Measurements from ENCODE around the gene PGS1. TPM values are rescaled to one million over a fixed set of nuclear protein-coding genes. Genes with fewer than 3 reads are reported as not detected.

PGS1 gene
- polyA plus RNA-seq, 3 donors, result 26.0 to 87.1 (median 28.0) TPM

- Mint-ChIP-seq H3K27ac (peak overlapping the region; percentile 15 to 83 (median 43)), H3K27me3 (ENCODE audit: low read depth in 3 of 3) (peaks cover 0 to 2% (median 0%) of the 10 kb centered on the region in 3 donors), H3K9me3 (peaks cover 0 to 2% (median 0%) of the 10 kb centered on the region in 7 donors), H3K4me3 (no peak overlapping the region), H3K36me3 (peaks cover 88 to 95% of the 10 kb centered on the region in 2 donors), H3K4me1 (peaks cover 17% of the 10 kb centered on the region)
- Histone ChIP-seq H3K79me2 (ENCODE audit: insufficient read depth, low read length) (peaks cover 68% of the 10 kb centered on the region), H3K4me1 (ENCODE audit: control insufficient read depth in 1 of 2, insufficient read depth in 2 of 2, low read length in 2 of 2) (peaks cover 4 to 6% of the 10 kb centered on the region in 2 donors), H3K36me3 (replicated peaks in 1 of 2; ENCODE audit: control insufficient read depth in 1 of 2, insufficient read depth in 2 of 2, low read length in 2 of 2) (peaks cover 91 to 99% of the 10 kb centered on the region in 2 donors), H3K27me3 (ENCODE audit: control insufficient read depth in 2 of 2, insufficient read depth in 2 of 2, low read length in 2 of 2) (no peaks in the 10 kb centered on the region), H3K9me3 (replicated peaks in 1 of 2; ENCODE audit: control insufficient read depth in 1 of 2, insufficient read depth in 1 of 2, low read length in 2 of 2) (no peaks in the 10 kb centered on the region), H3K4me3 (replicated peaks in 1 of 3; ENCODE audit: low read depth in 2 of 3, low read length in 3 of 3) (no peak overlapping the region), H4K20me1 (ENCODE audit: insufficient read depth, low read length) (peaks cover 89% of the 10 kb centered on the region), H2AFZ (ENCODE audit: insufficient read depth, low read depth, low read length, poor library complexity, severe bottlenecking) (no peak overlapping the region), H3K27ac (ENCODE audit: low read depth in 1 of 2, low read length in 2 of 2) (peak overlapping the region in 1 of 2 donors; percentile 61), H3K9ac (ENCODE audit: insufficient read depth, low read length, poor library complexity, severe bottlenecking) (no peak overlapping the region), H3K4me2 (replicated peaks; ENCODE audit: extremely low read depth, low read length, poor library complexity, severe bottlenecking) (no peak overlapping the region)
- TF ChIP-seq CTCF (IDR thresholded peaks at IDR 0.05), result no peak
- no peak for DNase-seq
- WGBS (ENCODE audit: insufficient coverage), result 78% methylated on average over 4 of the region's 8 CpGs
- intact Hi-C loops (cut with micrococcal nuclease), result no loop called here
Measured at GRCh38 chr17:78401891-78402290, 23.4 kb downstream of the PGS1 start.

- Mint-ChIP-seq H3K36me3 (peaks cover 90 to 95% of the 10 kb centered on the region in 2 donors), H3K9me3 (peaks cover 0 to 2% (median 0%) of the 10 kb centered on the region in 7 donors), H3K4me3 (no peak overlapping the region), H3K27ac (peak overlapping the region in 4 of 7 donors; percentile 23 to 80 (median 62)), H3K27me3 (ENCODE audit: low read depth in 3 of 3) (peaks cover 0 to 2% (median 0%) of the 10 kb centered on the region in 3 donors), H3K4me1 (peaks cover 28% of the 10 kb centered on the region)
- H3K9me3 ChIP-seq (replicated peaks in 1 of 2; ENCODE audit: control insufficient read depth in 1 of 2, insufficient read depth in 1 of 2, low read length in 2 of 2), result no peaks in the 10 kb centered on the region
- peaks cover 90 to 99% of the 10 kb centered on the region in 2 donors for H3K36me3 ChIP-seq (replicated peaks in 1 of 2; ENCODE audit: control insufficient read depth in 1 of 2, insufficient read depth in 2 of 2, low read length in 2 of 2)
- no peak overlapping the region for H3K4me2 ChIP-seq (replicated peaks; ENCODE audit: extremely low read depth, low read length, poor library complexity, severe bottlenecking)
- no peaks in the 10 kb centered on the region for H3K27me3 ChIP-seq (ENCODE audit: control insufficient read depth in 2 of 2, insufficient read depth in 2 of 2, low read length in 2 of 2)
- H4K20me1 ChIP-seq (ENCODE audit: insufficient read depth, low read length), result peaks cover 89% of the 10 kb centered on the region
- H3K4me3 ChIP-seq (replicated peaks in 1 of 3; ENCODE audit: low read depth in 2 of 3, low read length in 3 of 3), result no peak overlapping the region
- intact Hi-C loops (cut with micrococcal nuclease), result no loop called here
- TF ChIP-seq CTCF (IDR thresholded peaks at IDR 0.05), result no peak
- H3K27ac ChIP-seq (ENCODE audit: low read depth in 1 of 2, low read length in 2 of 2), result no peak overlapping the region
- DNase-seq, result no peak
- H3K4me1 ChIP-seq (ENCODE audit: control insufficient read depth in 1 of 2, insufficient read depth in 2 of 2, low read length in 2 of 2), result peaks cover 4 to 6% of the 10 kb centered on the region in 2 donors
- no peak overlapping the region for H2AFZ ChIP-seq (ENCODE audit: insufficient read depth, low read depth, low read length, poor library complexity, severe bottlenecking)
- peaks cover 69% of the 10 kb centered on the region for H3K79me2 ChIP-seq (ENCODE audit: insufficient read depth, low read length)
- WGBS (ENCODE audit: insufficient coverage), result 94% methylated on average over 11 of the region's 14 CpGs
- H3K9ac ChIP-seq (ENCODE audit: insufficient read depth, low read length, poor library complexity, severe bottlenecking), result no peak overlapping the region
Measured at GRCh38 chr17:78403822-78404221, 25.4 kb downstream of the PGS1 start.

All from CD14-positive monocyte (primary cell).